NCI-H2171 treated with DMSO at 0.1 percent for 48 hours (cell line): ENCODE measurements around the gene INTS1.

Experiments
- DNase-seq: peaks from one replicate; lab custom pipeline; 2025; lab: John Stamatoyannopoulos, UW

INTS1 gene

DNA sequence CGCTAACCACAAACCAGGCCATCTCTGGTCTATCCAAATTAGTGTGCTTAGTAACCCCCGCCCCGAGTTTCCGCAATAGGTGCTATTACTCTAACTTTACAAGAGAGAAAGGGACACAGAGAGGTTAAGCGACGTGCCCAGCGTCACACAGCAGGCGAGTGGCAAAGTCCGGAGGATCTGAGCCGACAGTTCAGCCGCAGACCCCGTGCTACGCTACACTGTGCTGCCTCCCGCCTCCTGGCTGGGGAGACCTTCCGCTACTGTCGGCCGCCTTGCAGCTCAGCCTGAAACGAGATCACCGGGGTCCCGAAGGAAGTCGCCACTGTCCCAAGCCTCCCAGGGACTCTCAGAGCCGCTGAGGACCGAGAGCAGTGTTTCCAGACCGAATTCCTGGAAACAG lies 799 bp downstream of the INTS1 start:
- DNase-seq: no peak

GRCh38 chr7:1502845-1503244 lies 1.3 kb downstream of the INTS1 start:
- no peak for DNase-seq

DNA sequence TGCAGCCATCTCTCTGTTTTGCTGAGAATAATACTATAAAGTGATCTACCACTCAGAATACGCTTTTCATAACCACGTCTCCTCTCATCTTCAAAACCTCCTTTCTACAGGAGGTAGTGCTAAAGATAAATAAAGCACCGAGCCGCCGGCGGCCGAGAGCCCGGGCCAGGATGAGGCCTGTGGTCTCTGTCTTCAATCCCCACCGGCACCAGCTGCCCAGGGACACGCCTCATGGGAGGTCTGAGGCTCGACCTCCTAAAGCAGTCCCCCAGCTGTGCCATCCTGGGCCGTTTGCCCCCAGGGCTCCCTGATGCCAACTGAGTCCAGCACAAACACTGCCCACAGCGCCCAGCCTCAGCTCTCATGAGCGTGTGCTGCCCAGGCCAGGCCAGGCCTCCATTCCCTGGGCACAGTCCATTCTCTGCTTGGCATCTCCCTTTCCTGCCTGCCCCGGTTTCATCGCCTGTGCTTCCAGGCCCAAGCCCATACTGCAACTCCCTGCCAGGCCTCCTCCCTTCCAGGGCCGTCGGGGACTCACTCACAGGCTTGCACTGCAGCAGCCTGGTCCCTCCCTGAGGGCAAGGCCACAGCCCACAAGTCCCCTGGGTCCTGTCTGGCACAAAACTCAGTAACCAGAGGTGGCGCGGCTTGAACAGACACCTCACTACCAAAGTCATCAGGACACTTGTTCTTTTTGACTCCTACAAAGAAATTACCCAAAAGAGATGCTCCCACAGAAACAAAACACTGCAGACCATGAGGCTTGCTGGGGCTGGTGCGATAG lies 2.5 kb downstream of the INTS1 start:
- no peak for DNase-seq

GRCh38 chr7:1500064-1500807 lies 4.0 kb downstream of the INTS1 start:
- DNase-seq: no peak

DNA sequence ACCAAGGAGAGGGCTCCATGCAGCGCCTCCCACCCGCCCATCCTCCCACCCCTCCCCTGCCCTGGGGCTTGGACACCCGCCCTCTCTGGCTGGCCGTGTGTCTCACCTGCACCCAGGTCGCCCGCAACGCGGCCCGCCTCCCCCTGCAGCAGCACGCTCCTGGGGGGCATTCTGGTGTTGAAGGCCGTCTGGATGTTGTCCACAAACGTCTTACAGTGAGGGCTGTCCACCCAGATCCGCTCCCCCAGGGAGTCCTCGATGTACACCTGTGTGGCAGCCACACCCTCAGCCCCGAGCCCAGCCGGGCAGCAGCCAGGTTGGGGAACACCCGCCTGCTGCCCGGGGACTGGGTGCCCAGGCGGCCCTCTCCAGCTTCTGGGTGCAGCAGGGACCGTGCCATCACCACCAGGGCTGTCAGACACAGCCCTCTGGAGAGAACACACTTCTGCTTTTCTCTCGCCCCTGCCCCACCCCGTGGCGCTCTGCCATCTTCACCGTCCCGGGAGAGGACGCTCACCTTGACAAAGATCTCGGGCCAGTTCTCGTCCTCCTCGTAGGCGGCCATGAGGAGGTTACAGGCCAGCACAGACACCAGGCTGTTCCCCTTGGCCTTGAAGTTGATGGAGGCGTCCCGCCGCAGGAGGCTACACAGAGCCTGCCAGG lies 4.7 kb downstream of the INTS1 start:
- DNase-seq: no peak

DNA sequence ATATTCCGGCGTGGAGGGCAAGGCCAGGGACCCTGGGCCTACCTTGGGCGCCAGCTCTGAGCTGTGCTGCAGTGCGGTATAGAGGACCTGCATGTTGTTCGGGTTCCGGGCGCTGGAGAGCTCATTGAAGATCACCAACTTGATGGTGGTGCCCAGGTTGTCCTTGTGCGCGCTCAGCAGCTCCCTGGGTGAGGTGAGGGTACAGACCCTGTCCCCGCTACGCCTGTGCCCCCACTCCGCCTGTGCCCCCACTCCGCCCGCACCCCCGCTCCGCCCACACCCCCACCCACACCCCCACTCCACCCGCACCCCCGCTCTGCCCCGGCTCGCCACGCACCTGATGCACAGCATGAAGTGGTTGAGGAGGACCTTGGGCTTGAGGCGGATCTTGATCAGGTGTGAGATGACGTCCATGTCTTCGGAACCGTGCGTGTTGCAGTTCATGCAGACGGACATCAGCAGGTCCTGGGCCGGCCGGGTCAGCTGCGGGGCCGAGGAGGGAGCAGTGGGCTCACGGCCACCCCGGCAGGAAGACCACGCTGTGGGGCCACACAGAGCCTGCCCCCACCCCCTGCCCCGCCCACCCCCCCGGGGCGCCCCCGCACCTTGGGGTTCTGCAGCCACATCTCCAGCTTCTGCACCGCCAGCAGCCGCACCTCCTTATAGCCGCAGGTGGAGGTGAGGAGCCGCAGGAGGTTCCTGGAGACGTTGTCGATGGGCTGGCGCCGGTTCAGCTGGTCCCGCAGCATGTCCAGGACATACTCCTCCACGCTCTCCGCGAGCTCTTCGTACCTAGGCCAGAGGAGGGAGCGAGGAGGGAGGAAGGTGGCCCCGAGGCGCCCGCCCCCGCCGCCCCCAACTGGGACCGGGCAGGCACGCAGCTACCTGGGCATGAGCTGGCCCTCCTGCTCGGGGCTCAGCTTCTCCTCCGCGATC lies 5.6 kb downstream of the INTS1 start:
- no peak for DNase-seq

GRCh38 chr7:1497293-1497927 lies 6.8 kb downstream of the INTS1 start:
- DNase-seq: no peak

DNA sequence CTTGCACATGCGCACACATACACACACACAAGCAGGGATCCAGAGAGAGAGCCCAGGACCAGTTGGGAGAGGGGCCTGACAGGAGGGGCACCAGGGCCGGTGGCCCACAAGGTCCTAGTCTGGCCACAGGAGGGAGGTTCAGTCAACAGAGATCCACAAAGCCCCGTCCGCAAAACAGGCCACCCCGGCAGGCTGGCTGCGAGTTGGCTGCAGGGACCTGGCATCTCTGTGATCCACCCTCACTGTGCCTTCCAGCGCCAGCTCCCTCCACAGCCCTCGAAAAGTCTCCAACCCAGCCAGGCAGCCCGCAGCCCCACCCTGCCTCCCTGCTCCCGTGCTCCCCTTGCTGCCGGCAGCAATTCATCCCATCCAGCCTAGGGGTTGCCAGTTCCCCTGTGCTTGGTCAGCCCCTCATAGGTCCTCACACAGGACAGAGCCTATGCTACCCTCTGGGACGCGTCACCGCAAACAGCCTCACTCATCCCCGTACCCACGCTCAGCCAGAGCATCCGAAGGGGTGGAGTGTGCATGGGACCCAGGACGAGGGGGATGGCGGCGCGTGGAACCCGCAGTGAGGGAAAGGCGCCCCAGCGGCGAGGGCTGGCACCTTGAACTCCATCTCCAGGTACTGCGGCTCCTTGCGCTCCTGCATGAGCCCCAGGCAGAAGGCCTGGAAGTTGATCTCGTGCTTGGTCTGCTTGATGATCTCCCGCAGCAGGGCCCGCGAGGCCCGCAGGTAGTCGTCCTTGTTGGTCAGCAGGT lies 7.5 kb downstream of the INTS1 start:
- no peak for DNase-seq

GRCh38 chr7:1495564-1496242 lies 8.5 kb downstream of the INTS1 start:
- DNase-seq: no peak

DNA sequence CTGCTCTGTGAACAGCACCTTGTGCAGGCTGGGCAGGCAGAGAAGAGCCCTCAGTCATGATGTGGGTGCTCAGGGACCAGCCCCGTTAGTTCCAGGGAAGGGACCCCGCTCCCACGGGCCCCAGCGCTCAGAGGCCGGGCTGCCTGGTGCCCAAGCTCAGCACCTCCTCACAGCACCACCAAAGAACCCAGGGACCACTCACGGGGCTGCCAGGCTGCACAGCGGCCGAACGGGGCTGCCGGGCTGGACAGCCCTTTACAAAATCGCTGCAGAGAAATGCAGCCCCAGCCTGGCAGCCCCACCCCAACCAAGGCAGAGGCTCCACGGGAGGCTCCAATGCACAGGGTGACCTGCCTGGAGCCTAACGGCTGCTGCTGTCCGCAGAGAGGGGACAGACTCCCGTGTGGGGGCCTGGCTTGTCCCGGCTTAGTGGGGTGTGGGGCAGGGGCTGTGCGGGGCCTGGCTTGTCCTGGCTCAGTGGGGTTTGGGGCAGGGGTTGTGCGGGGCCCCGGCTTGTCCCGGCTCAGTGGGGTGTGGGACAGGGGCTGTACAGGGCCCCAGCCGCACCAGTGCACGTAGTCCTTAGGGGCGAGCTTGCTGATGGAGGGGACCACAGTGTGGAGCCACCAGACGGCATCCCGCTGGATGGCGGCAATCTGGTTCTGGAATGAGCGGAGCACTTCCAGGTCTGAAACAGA lies 9.2 kb downstream of the INTS1 start:
- DNase-seq: no peak

DNA sequence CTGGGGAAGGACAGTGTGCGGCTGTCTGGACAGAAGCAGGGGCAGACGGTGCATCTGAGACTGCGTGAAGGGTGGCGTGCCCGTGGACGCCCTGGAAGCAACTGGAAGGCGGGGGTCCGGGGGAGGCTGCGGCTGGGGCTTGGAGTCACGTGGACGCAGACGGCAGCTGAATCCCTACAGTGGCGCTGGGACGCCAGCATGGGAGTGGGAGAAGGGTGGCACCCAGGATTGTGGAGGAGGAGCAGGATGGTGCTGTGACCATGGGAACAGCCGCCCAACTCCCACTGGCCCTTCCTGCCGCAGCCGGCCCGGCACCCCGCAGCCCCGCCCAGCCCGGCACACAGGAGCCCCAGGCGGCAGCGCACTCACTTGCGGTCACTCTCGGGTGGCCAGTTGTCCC lies 9.7 kb downstream of the INTS1 start:
- no peak for DNase-seq

DNA sequence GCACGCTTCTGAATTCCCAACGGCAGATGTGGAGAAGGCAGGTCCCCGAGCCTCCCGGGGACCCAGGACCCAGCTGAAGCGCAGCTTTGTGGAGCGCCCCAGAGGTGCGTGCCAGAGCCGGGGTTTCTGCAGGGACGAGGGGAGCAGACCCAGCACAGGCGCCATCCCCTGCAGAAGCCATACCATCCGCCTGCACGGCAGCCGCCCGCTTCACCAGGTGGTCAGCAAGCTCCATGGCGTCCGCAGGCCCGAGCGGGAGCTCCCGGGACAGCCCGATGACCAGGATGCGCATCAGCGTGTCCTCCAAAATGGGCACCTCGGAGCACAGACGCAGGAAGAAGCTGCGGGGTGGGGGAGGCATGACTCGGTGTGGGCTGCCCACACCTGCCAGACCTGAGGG lies 10.6 kb downstream of the INTS1 start:
- DNase-seq: no peak

GRCh38 chr7:1493129-1493528 lies 11.1 kb downstream of the INTS1 start:
- no peak for DNase-seq

DNA sequence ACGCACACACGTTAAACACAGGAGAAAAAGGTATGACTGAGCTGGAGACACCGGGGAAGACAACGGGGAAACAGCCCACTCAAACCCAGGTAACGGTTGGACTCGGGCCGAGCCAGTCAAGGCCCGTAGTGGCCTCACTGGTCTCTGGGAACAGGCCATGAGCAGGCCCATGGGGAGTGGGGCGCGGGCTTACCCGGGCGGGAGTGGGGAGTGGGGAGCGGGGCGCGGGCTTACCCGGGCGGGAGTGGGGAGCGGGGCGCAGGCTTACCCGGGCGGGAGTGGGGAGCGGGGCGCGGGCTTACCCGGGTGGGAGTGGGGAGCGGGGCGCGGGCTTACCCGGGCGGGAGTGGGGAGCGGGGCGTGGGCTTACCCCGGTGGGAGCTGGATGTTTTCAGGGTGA lies 11.5 kb downstream of the INTS1 start:
- DNase-seq: no peak

DNA sequence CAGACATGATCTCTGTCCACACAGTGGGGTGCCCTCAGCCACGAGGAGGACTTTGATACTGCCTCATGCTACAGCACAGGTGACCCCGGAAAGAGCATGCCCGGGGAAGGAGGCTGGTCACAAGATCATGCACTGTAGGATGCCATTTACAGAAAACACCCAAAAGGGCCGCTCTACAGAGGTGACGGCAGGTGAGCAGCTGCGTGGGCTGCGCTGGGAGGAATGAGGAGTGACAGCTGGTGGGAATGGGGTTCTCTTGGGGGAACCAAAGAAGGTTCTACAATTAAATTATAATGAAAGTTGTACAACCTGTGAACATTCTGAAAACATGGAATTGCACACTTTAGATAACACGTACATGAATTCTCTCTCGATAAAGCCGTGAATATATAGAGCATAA lies 12.0 kb downstream of the INTS1 start:
- DNase-seq: no peak

- no peak for DNase-seq
Observed at GRCh38 chr7:1490837-1491236, 13.4 kb downstream of the INTS1 start.

DNA sequence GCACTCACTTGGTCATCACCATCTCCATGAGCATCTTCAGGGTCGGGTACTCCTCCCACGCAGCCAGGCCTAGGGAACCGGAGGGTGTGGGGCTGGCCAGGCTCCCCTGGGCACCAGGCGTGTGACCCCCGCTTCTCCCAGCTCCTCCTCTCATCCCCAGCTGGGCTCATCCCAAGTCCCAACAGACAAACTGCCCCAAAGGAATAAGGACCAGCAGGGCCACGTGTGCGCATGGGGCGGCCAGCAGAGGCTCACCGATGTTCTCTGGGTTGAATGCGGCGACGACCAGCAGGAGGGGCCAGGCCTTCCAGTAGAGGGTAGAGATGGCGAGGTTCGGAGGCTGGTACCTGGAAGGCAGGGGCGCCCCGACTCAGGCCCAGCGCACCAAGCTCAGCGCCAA lies 14.9 kb downstream of the INTS1 start:
- no peak for DNase-seq

DNA sequence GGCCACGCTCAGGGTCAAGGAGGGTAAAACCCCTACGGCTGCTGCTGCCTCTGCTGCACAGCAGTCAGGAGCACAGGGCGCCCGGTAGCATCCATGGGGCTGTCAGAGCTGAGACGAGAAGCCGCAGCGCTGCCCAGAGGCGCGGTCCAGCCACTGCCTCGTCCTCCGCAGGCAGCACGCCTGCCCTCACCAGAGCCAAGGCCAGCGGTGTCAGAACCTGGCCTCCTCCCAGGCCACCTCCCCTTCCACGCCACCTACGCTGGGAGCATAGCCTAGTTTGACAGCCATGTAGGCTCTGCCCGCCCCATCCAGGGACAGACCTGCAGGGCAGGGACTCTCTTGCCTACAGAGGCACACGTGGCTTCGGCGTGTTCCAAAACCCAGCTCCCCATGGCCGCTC lies 16.2 kb downstream of the INTS1 start:
- DNase-seq: no peak

DNA sequence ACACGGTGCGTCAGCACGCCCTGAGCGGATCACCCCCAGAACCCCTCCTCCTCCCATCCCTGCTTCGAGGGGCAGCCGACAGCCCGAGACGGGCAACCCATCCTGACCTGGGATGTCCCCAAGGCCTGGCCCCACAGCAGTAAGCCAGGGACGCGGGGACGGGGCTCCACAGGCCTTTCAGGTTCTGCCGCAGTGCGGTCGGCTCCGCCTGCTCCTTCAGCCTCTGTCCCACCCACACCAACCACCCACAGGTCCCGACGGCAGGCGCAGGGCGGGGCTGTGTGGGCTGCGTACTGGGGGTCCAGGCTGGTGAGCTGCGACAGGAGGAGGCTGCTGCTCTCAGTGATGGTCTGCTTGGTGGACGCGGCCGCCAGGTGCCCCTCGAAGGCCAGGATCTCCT lies 16.7 kb downstream of the INTS1 start:
- no peak for DNase-seq

DNA sequence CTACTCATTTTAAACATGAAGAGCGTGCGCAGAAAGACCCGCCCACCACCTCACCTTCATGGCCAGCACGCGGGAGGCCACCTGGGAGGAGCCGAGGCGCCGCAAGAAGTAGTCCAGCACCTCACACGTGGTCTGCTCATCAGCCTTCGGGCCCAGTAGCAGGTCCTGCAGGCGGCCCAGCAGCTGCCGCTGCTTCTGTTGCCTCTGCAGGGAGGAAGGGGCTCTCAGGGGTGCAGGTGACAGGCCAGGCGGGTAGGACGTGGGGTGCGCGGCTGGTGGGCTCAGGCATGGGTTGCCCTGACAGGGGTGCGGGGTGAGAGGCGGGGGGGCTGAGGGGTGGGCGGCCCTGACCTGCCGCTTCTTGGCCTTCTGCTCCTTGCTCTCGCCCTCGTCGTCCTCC lies 17.6 kb downstream of the INTS1 start:
- DNase-seq: no peak
